H1 (cell line): ENCODE measurements around the gene SLC43A3. TPM values are rescaled to one million over a fixed set of nuclear protein-coding genes. Genes with fewer than 3 reads are reported as not detected.

ENCODE experiments used
- ASH2L ChIP-seq: fragments of 200-600, 300-600 bp; sonication (generic); IDR thresholded peaks from one replicate; pipeline ENCODE4 v1.7.1; 2017; ENCODE audit warnings: low read length
- CREB1 ChIP-seq: IDR thresholded peaks from 2 replicates; pipeline ENCODE4 v1.6.1; 2012; ENCODE audit warnings: inconsistent platforms
- EP300 ChIP-seq, 2 experiments: IDR thresholded peaks; 1 replicate in 1 of 2; 2 replicates in 1 of 2; pipeline ENCODE4 v1.6.1; 2011 to 2012; ENCODE audit warnings: low read depth in 2 of 2, low read length in 2 of 2, mild to moderate bottlenecking in 2 of 2, borderline replicate concordance in 1 of 2, inconsistent platforms in 1 of 2, moderate library complexity in 1 of 2
- HDAC2 ChIP-seq, 2 experiments: fragments of 300-600 bp in 1 of 2; sonication (generic) in 1 of 2; IDR thresholded peaks; 2 replicates each; pipeline ENCODE4 v1.6.1; 2011 to 2012; ENCODE audit warnings: low read depth in 2 of 2, low read length in 2 of 2, mild to moderate bottlenecking in 2 of 2, moderate library complexity in 2 of 2, borderline replicate concordance in 1 of 2, inconsistent platforms in 1 of 2
- HDAC6 ChIP-seq: IDR thresholded peaks from one replicate; pipeline ENCODE4 v1.7.1; 2012; ENCODE audit warnings: low read depth, mild to moderate bottlenecking, inconsistent platforms, low read length, moderate library complexity
- MAFK ChIP-seq: IDR thresholded peaks from 2 replicates; pipeline ENCODE4 v1.6.1; 2012; ENCODE audit warnings: low read depth, mild to moderate bottlenecking, improper control_type of control experiment, low read length
- POLR2AphosphoS5 ChIP-seq: IDR thresholded peaks from 2 replicates; pipeline ENCODE4 v1.6.1; 2011; ENCODE audit warnings: low read depth, low read length
- POU5F1 ChIP-seq: IDR thresholded peaks from 2 replicates; pipeline ENCODE4 v1.6.1; 2011; ENCODE audit warnings: low read depth, mild to moderate bottlenecking, low read length, moderate library complexity
- SIX5 ChIP-seq: IDR thresholded peaks from 2 replicates; pipeline ENCODE4 v1.6.1; 2011; ENCODE audit warnings: mild to moderate bottlenecking, low read depth, low read length
- SP2 ChIP-seq: IDR thresholded peaks from 2 replicates; pipeline ENCODE4 v1.6.1; 2012; ENCODE audit warnings: mild to moderate bottlenecking, low read length, inconsistent platforms
- SUZ12 ChIP-seq: fragments of 200-600 bp; sonication (generic); IDR thresholded peaks from 2 replicates; pipeline ENCODE4 v1.6.1; 2012; ENCODE audit warnings: mild to moderate bottlenecking, inconsistent platforms, low read length, moderate library complexity, mixed read lengths
- TAF7 ChIP-seq: optimal IDR thresholded peaks from 2 replicates; pipeline ENCODE3; 2011; ENCODE audit warnings: low read depth, mild to moderate bottlenecking, inconsistent platforms, low read length, moderate library complexity, borderline replicate concordance
- polyA plus RNA-seq, 7 experiments: library from polyadenylated mRNA; depleted of rRNA in 3 of 7; stranded (reverse) in 5 of 7; unstranded in 2 of 7; fragments of >200 nt in 5 of 7; fragments of 200-250 nt in 2 of 7; gene quantifications; 1 replicate in 5 of 7; 2 replicates in 1 of 7; 4 replicates in 1 of 7; pipeline versions ENCODE4 v1.2.1 to v1.2.3, GENCODE V29; 2011 to 2013; ENCODE audit warnings: missing spikeins in 2 of 7, mixed read lengths in 2 of 7
- total RNA-seq: library from RNA; stranded (reverse); fragmentation: NEBNext Ultra II Directional; extraction: Animal tissue kit (Norgen Biotek cat#: 25700); gene quantifications from 2 replicates; pipeline ENCODE4 v1.2.1, GENCODE V29; 2021
- TF ChIP-seq, protein P1 (sequence below): fragments of 300-600 bp; sonication (generic); IDR thresholded peaks from 2 replicates; pipeline ENCODE4 v1.7.1; 2012; ENCODE audit warnings: low read length, moderate library complexity, mild to moderate bottlenecking, inconsistent platforms; ENCODE audit not compliant: insufficient replicate concordance

SLC43A3 gene
- total and polyA plus RNA-seq, 2 of the 8 experiments (the other 6 are each of a cell fraction or from before 2014, with no cell fraction given) = 31.8 to 67.8 TPM

DNA sequence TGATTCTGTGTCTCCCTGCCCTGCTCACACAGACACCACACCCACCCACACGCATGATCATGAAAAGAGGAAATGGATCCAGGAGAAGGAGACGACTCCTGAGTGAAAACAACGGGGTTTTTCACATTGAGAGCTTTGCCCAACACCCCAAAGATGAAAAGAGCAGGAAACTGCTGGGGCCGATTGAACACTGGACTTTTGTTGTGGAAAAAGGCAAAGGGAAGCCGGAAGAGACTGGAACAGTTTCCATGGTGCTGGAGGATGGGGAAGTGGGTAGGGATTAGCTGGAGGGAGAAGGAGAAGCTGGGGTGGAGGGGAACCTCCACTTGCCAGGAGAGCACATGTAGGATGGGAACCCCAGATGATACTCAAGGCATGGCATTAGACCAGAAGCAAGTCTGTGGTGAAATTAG is 5.2 kb upstream of the SLC43A3 start (continued):
- TF ChIP-seq, protein P1, sequence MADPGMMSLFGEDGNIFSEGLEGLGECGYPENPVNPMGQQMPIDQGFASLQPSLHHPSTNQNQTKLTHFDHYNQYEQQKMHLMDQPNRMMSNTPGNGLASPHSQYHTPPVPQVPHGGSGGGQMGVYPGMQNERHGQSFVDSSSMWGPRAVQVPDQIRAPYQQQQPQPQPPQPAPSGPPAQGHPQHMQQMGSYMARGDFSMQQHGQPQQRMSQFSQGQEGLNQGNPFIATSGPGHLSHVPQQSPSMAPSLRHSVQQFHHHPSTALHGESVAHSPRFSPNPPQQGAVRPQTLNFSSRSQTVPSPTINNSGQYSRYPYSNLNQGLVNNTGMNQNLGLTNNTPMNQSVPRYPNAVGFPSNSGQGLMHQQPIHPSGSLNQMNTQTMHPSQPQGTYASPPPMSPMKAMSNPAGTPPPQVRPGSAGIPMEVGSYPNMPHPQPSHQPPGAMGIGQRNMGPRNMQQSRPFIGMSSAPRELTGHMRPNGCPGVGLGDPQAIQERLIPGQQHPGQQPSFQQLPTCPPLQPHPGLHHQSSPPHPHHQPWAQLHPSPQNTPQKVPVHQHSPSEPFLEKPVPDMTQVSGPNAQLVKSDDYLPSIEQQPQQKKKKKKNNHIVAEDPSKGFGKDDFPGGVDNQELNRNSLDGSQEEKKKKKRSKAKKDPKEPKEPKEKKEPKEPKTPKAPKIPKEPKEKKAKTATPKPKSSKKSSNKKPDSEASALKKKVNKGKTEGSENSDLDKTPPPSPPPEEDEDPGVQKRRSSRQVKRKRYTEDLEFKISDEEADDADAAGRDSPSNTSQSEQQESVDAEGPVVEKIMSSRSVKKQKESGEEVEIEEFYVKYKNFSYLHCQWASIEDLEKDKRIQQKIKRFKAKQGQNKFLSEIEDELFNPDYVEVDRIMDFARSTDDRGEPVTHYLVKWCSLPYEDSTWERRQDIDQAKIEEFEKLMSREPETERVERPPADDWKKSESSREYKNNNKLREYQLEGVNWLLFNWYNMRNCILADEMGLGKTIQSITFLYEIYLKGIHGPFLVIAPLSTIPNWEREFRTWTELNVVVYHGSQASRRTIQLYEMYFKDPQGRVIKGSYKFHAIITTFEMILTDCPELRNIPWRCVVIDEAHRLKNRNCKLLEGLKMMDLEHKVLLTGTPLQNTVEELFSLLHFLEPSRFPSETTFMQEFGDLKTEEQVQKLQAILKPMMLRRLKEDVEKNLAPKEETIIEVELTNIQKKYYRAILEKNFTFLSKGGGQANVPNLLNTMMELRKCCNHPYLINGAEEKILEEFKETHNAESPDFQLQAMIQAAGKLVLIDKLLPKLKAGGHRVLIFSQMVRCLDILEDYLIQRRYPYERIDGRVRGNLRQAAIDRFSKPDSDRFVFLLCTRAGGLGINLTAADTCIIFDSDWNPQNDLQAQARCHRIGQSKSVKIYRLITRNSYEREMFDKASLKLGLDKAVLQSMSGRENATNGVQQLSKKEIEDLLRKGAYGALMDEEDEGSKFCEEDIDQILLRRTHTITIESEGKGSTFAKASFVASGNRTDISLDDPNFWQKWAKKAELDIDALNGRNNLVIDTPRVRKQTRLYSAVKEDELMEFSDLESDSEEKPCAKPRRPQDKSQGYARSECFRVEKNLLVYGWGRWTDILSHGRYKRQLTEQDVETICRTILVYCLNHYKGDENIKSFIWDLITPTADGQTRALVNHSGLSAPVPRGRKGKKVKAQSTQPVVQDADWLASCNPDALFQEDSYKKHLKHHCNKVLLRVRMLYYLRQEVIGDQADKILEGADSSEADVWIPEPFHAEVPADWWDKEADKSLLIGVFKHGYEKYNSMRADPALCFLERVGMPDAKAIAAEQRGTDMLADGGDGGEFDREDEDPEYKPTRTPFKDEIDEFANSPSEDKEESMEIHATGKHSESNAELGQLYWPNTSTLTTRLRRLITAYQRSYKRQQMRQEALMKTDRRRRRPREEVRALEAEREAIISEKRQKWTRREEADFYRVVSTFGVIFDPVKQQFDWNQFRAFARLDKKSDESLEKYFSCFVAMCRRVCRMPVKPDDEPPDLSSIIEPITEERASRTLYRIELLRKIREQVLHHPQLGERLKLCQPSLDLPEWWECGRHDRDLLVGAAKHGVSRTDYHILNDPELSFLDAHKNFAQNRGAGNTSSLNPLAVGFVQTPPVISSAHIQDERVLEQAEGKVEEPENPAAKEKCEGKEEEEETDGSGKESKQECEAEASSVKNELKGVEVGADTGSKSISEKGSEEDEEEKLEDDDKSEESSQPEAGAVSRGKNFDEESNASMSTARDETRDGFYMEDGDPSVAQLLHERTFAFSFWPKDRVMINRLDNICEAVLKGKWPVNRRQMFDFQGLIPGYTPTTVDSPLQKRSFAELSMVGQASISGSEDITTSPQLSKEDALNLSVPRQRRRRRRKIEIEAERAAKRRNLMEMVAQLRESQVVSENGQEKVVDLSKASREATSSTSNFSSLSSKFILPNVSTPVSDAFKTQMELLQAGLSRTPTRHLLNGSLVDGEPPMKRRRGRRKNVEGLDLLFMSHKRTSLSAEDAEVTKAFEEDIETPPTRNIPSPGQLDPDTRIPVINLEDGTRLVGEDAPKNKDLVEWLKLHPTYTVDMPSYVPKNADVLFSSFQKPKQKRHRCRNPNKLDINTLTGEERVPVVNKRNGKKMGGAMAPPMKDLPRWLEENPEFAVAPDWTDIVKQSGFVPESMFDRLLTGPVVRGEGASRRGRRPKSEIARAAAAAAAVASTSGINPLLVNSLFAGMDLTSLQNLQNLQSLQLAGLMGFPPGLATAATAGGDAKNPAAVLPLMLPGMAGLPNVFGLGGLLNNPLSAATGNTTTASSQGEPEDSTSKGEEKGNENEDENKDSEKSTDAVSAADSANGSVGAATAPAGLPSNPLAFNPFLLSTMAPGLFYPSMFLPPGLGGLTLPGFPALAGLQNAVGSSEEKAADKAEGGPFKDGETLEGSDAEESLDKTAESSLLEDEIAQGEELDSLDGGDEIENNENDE = no peak
- no peak for TF ChIP-seq POU5F1
- TF ChIP-seq HDAC6 = no peak
- TF ChIP-seq SIX5 = no peak
- TF ChIP-seq POLR2AphosphoS5 = no peak
- no peak for TF ChIP-seq HDAC2 (IDR thresholded peaks at IDR 0.05; ENCODE audit: borderline replicate concordance in 1 of 2, low read depth in 2 of 2, low read length in 2 of 2)
- no peak for TF ChIP-seq CREB1
- no peak for TF ChIP-seq EP300 (IDR thresholded peaks at IDR 0.05; ENCODE audit: borderline replicate concordance in 1 of 2, low read depth in 2 of 2, low read length in 2 of 2)
- no peak for TF ChIP-seq TAF7
- TF ChIP-seq SUZ12 = no peak
- TF ChIP-seq ASH2L = no peak
- no peak for TF ChIP-seq SP2
- no peak for TF ChIP-seq MAFK
